WTC11 (cell line): ENCODE measurements around the gene COBL. TPM values are rescaled to one million over a fixed set of nuclear protein-coding genes. Genes with fewer than 3 reads are reported as not detected.

ENCODE experiments used
- ATAC-seq: fragments of 200-7000 bp; cut with Tn5 transposase; 2 replicates; pipeline ENCODE4 v1.10.0; 2021; ENCODE audit warnings: mild to moderate bottlenecking, moderate library complexity
- CTCF ChIA-PET: fragments of 300-600 bp; sonication (Branson Sonifier 250); formaldehyde crosslinking; loops from one replicate; lab custom pipeline; 2021; ENCODE audit warnings: antibody characterized with exemption; lab: Charles Lee
- POLR2A ChIA-PET: fragments of 350-600 bp; sonication (Branson Sonifier 250); formaldehyde crosslinking; loops from one replicate; lab custom pipeline; 2021; ENCODE audit warnings: antibody characterized with exemption; lab: Charles Lee
- DNase-seq: peaks from one replicate; pipeline ENCODE4 v3.0.0; 2021; ENCODE audit warnings: low spot score
- H3K27ac Mint-ChIP-seq: 2 replicates; pipeline ENCODE4 v1.8.0; 2021; ENCODE audit warnings: mixed read lengths
- H3K27me3 Mint-ChIP-seq: 2 replicates; pipeline ENCODE4 v1.8.0; 2021; ENCODE audit warnings: low read depth, mild to moderate bottlenecking, moderate library complexity, mixed read lengths
- H3K36me3 Mint-ChIP-seq: 2 replicates; pipeline ENCODE4 v1.8.0; 2021; ENCODE audit warnings: mixed read lengths
- H3K4me1 Mint-ChIP-seq: 2 replicates; pipeline ENCODE4 v1.8.0; 2022; ENCODE audit warnings: mixed read lengths
- H3K4me3 Mint-ChIP-seq: 2 replicates; pipeline ENCODE4 v1.8.0; 2021; ENCODE audit warnings: mild to moderate bottlenecking, moderate library complexity, mixed read lengths
- H3K9me3 Mint-ChIP-seq: 2 replicates; pipeline ENCODE4 v1.8.0; 2021; ENCODE audit warnings: mixed read lengths
- E2F1 ChIP-seq: sonication (generic); formaldehyde crosslinking; IDR thresholded peaks from 2 replicates; pipeline ENCODE4 v1.8.0; 2022; ENCODE audit warnings: mild to moderate bottlenecking, missing genetic modification reagents
- FOXP1 ChIP-seq: sonication (generic); formaldehyde crosslinking; IDR thresholded peaks from 2 replicates; pipeline ENCODE4 v1.8.0; 2022; ENCODE audit warnings: missing genetic modification reagents, mild to moderate bottlenecking, moderate library complexity, borderline replicate concordance
- GABPB1 ChIP-seq: sonication (generic); formaldehyde crosslinking; IDR thresholded peaks from 2 replicates; pipeline ENCODE4 v1.8.1; 2023; ENCODE audit warnings: mild to moderate bottlenecking, missing genetic modification reagents
- GTF2I ChIP-seq: fragments of 250-450 bp; sonication (Bioruptor Pico); conservative IDR thresholded peaks from 2 replicates; pipeline ENCODE4 v1.4.0; 2021; ENCODE audit warnings: mild to moderate bottlenecking
- KAT7 ChIP-seq: sonication (generic); formaldehyde crosslinking; IDR thresholded peaks from 2 replicates; pipeline ENCODE4 v1.8.1; 2023; ENCODE audit warnings: missing genetic modification reagents, mild to moderate bottlenecking, borderline replicate concordance
- PREB ChIP-seq: sonication (generic); formaldehyde crosslinking; IDR thresholded peaks from 2 replicates; pipeline ENCODE4 v1.8.1; 2022; ENCODE audit warnings: mild to moderate bottlenecking, missing genetic modification reagents, moderate library complexity, borderline replicate concordance
- RORB ChIP-seq: fragments of 250-450 bp; sonication (Bioruptor Pico); IDR thresholded peaks from 2 replicates; pipeline ENCODE4 v1.9.0; 2021; ENCODE audit warnings: mild to moderate bottlenecking
- SMAD3 ChIP-seq: sonication (generic); formaldehyde crosslinking; IDR thresholded peaks from 2 replicates; pipeline ENCODE4 v1.8.0; 2022; ENCODE audit warnings: missing genetic modification reagents, mild to moderate bottlenecking, borderline replicate concordance
- ZBTB43 ChIP-seq: sonication (generic); formaldehyde crosslinking; IDR thresholded peaks from 2 replicates; pipeline ENCODE4 v1.8.1; 2023; ENCODE audit warnings: mild to moderate bottlenecking, missing genetic modification reagents
- ZNF232 ChIP-seq: sonication (generic); formaldehyde crosslinking; IDR thresholded peaks from 2 replicates; pipeline ENCODE4 v1.8.0; 2022; ENCODE audit warnings: mild to moderate bottlenecking, missing genetic modification reagents
- ZNF263 ChIP-seq: sonication (generic); formaldehyde crosslinking; IDR thresholded peaks from 2 replicates; pipeline ENCODE4 v1.8.1; 2022; ENCODE audit warnings: low read depth, mild to moderate bottlenecking, moderate library complexity, missing genetic modification reagents
- ZNF416 ChIP-seq: fragments of 250-450 bp; sonication (Bioruptor Pico); IDR thresholded peaks from 2 replicates; pipeline ENCODE4 v1.9.0; 2021; ENCODE audit warnings: mild to moderate bottlenecking, inconsistent platforms
- total RNA-seq: library from RNA; stranded (reverse); gene quantifications from 3 replicates; pipeline ENCODE4 v1.2.3, GENCODE V29; 2021
- TF ChIP-seq, protein P1 (sequence below): sonication (generic); formaldehyde crosslinking; IDR thresholded peaks from 2 replicates; pipeline ENCODE4 v1.8.0; 2023; ENCODE audit warnings: missing genetic modification reagents, mild to moderate bottlenecking, borderline replicate concordance
- TF ChIP-seq, protein P2 (sequence below): sonication (generic); formaldehyde crosslinking; conservative IDR thresholded peaks from 2 replicates; pipeline ENCODE4 v1.8.1; 2023; ENCODE audit warnings: mild to moderate bottlenecking, low read depth, missing genetic modification reagents, moderate library complexity
- TF ChIP-seq, protein P3 (sequence below): fragments of 250-450 bp; sonication (Bioruptor Pico); IDR thresholded peaks from 2 replicates; pipeline ENCODE4 v1.9.0; 2021; ENCODE audit warnings: mild to moderate bottlenecking
- TF ChIP-seq, protein P4 (sequence below): sonication (generic); formaldehyde crosslinking; IDR thresholded peaks from 2 replicates; pipeline ENCODE4 v1.8.1; 2022; ENCODE audit warnings: low read depth, missing genetic modification reagents, borderline replicate concordance
- TF ChIP-seq, protein P5 (sequence below): sonication (generic); formaldehyde crosslinking; IDR thresholded peaks from 2 replicates; pipeline ENCODE4 v1.8.1; 2023; ENCODE audit warnings: mild to moderate bottlenecking, missing genetic modification reagents, moderate library complexity
- TF ChIP-seq, protein P6 (sequence below): sonication (generic); formaldehyde crosslinking; IDR thresholded peaks from 2 replicates; pipeline ENCODE4 v1.8.0; 2022; ENCODE audit warnings: mild to moderate bottlenecking, missing genetic modification reagents

Gene COBL
- total RNA-seq, 1 experiment from 2014 or later, result 36.5 TPM

DNA sequence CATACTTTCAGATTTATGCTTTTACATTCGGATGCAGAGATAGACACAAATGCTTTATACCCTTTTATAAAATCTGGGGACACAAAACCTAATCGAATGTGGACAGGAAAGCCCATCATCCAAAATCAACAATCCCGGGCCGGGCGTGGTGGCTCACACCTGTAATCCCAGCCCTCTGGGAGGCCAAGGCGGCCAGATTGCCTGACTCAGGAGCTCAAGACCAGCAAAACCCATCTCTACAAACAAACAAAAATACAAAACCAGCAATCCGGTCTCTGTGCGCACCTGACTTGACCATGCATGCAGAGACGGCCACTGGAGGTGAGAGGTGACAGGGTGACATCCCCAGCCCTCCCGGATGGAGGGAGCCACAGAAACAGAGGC is 13.5 kb downstream of the COBL start:
- H3K27ac Mint-ChIP-seq, result no peak overlapping the region; the same call in 1 of the 2 replicates
- CTCF ChIA-PET, result interaction anchor here (0.9 kb wide), 1 partner anchor 64 kb away, joined by 3 read pairs; no protein-coding TSS in a partner anchor
- no peaks in the 10 kb centered on the region for H3K27me3 Mint-ChIP-seq
- H3K36me3 Mint-ChIP-seq, result no peaks in the 10 kb centered on the region
- no peak for DNase-seq
- no peak overlapping the region for H3K4me3 Mint-ChIP-seq
- no peak for ATAC-seq
- TF ChIP-seq, protein P1, sequence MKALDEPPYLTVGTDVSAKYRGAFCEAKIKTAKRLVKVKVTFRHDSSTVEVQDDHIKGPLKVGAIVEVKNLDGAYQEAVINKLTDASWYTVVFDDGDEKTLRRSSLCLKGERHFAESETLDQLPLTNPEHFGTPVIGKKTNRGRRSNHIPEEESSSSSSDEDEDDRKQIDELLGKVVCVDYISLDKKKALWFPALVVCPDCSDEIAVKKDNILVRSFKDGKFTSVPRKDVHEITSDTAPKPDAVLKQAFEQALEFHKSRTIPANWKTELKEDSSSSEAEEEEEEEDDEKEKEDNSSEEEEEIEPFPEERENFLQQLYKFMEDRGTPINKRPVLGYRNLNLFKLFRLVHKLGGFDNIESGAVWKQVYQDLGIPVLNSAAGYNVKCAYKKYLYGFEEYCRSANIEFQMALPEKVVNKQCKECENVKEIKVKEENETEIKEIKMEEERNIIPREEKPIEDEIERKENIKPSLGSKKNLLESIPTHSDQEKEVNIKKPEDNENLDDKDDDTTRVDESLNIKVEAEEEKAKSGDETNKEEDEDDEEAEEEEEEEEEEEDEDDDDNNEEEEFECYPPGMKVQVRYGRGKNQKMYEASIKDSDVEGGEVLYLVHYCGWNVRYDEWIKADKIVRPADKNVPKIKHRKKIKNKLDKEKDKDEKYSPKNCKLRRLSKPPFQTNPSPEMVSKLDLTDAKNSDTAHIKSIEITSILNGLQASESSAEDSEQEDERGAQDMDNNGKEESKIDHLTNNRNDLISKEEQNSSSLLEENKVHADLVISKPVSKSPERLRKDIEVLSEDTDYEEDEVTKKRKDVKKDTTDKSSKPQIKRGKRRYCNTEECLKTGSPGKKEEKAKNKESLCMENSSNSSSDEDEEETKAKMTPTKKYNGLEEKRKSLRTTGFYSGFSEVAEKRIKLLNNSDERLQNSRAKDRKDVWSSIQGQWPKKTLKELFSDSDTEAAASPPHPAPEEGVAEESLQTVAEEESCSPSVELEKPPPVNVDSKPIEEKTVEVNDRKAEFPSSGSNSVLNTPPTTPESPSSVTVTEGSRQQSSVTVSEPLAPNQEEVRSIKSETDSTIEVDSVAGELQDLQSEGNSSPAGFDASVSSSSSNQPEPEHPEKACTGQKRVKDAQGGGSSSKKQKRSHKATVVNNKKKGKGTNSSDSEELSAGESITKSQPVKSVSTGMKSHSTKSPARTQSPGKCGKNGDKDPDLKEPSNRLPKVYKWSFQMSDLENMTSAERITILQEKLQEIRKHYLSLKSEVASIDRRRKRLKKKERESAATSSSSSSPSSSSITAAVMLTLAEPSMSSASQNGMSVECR (CRISPR knock-in tag), result no peak
- TF ChIP-seq E2F1 (CRISPR knock-in tag) (no peak), RORB (no peak), PREB (CRISPR knock-in tag) (no peak), GABPB1 (CRISPR knock-in tag) (no peak), SMAD3 (no peak)
- TF ChIP-seq, protein P2, sequence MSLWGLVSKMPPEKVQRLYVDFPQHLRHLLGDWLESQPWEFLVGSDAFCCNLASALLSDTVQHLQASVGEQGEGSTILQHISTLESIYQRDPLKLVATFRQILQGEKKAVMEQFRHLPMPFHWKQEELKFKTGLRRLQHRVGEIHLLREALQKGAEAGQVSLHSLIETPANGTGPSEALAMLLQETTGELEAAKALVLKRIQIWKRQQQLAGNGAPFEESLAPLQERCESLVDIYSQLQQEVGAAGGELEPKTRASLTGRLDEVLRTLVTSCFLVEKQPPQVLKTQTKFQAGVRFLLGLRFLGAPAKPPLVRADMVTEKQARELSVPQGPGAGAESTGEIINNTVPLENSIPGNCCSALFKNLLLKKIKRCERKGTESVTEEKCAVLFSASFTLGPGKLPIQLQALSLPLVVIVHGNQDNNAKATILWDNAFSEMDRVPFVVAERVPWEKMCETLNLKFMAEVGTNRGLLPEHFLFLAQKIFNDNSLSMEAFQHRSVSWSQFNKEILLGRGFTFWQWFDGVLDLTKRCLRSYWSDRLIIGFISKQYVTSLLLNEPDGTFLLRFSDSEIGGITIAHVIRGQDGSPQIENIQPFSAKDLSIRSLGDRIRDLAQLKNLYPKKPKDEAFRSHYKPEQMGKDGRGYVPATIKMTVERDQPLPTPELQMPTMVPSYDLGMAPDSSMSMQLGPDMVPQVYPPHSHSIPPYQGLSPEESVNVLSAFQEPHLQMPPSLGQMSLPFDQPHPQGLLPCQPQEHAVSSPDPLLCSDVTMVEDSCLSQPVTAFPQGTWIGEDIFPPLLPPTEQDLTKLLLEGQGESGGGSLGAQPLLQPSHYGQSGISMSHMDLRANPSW (CRISPR knock-in tag), result no peak
- TF ChIP-seq, protein P3, sequence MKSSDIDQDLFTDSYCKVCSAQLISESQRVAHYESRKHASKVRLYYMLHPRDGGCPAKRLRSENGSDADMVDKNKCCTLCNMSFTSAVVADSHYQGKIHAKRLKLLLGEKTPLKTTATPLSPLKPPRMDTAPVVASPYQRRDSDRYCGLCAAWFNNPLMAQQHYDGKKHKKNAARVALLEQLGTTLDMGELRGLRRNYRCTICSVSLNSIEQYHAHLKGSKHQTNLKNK, result no peak
- TF ChIP-seq, protein P4, sequence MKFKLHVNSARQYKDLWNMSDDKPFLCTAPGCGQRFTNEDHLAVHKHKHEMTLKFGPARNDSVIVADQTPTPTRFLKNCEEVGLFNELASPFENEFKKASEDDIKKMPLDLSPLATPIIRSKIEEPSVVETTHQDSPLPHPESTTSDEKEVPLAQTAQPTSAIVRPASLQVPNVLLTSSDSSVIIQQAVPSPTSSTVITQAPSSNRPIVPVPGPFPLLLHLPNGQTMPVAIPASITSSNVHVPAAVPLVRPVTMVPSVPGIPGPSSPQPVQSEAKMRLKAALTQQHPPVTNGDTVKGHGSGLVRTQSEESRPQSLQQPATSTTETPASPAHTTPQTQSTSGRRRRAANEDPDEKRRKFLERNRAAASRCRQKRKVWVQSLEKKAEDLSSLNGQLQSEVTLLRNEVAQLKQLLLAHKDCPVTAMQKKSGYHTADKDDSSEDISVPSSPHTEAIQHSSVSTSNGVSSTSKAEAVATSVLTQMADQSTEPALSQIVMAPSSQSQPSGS, result no peak
- TF ChIP-seq, protein P5, sequence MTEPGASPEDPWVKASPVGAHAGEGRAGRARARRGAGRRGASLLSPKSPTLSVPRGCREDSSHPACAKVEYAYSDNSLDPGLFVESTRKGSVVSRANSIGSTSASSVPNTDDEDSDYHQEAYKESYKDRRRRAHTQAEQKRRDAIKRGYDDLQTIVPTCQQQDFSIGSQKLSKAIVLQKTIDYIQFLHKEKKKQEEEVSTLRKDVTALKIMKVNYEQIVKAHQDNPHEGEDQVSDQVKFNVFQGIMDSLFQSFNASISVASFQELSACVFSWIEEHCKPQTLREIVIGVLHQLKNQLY (CRISPR knock-in tag), result no peak
- TF ChIP-seq, protein P6, sequence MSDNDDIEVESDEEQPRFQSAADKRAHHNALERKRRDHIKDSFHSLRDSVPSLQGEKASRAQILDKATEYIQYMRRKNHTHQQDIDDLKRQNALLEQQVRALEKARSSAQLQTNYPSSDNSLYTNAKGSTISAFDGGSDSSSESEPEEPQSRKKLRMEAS (CRISPR knock-in tag), result no peak
- TF ChIP-seq, all 79 proteins: peak for 0
- peaks cover 48% of the 10 kb centered on the region for H3K4me1 Mint-ChIP-seq
- H3K9me3 Mint-ChIP-seq, result no peaks in the 10 kb centered on the region
- POLR2A ChIA-PET, result no interaction called here

GRCh38 chr7:51301806-51302205 is 14.8 kb downstream of the COBL start:
- Mint-ChIP-seq H3K36me3 (no peaks in the 10 kb centered on the region), H3K27ac (peak overlapping the region; percentile 46), H3K27me3 (no peaks in the 10 kb centered on the region), H3K9me3 (no peaks in the 10 kb centered on the region), H3K4me1 (peaks cover 40% of the 10 kb centered on the region), H3K4me3 (no peak overlapping the region)
- ChIA-PET CTCF (interaction anchor here (1.2 to 1.4 kb wide), 2 partner anchors 20 to 139 kb away, joined by 3 to 4 read pairs; no protein-coding TSS in a partner anchor), POLR2A (interaction anchor here (0.7 kb wide), 1 partner anchor 574 kb away, joined by 5 read pairs; no protein-coding TSS in a partner anchor)
- no peak for DNase-seq
- ATAC-seq, result no peak
- TF ChIP-seq FOXP1 (CRISPR knock-in tag) (no peak), ZNF416 (no peak), ZNF232 (CRISPR knock-in tag) (no peak), GTF2I (CRISPR knock-in tag) (no peak), ZNF263 (CRISPR knock-in tag) (no peak), ZBTB43 (CRISPR knock-in tag) (no peak), E2F1 (CRISPR knock-in tag) (no peak), KAT7 (CRISPR knock-in tag) (no peak)
